T-helper 17 cell (primary cell): ENCODE data around the gene CNIH2. TPM values are rescaled to one million over a fixed set of nuclear protein-coding genes. Genes with fewer than 3 reads are reported as not detected.
"Not testable (repeated sequence)": the region's sequence is repeated elsewhere in the genome, so short reads cannot be mapped to it uniquely, and the experiment has no call there.

ENCODE experiments used
- ATAC-seq: fragments of 150-1000 bp; cut with Tn5 transposase; 2 replicates; pipeline ENCODE4 v1.10.0; 2021; ENCODE audit warnings: mild to moderate bottlenecking, moderate library complexity
- DNase-seq, 3 donors: peaks; one replicate each; pipeline versions ENCODE4 v3.0.0 to v3.0.0-alpha.2; 2020 to 2021
- H3K9me3 ChIP-seq: one replicate; pipeline ENCODE4 v1.7.0; 2013; ENCODE audit warnings: low read length, mild to moderate bottlenecking; ENCODE audit not compliant: control insufficient read depth, poor library complexity, severe bottlenecking
- H3K27ac Mint-ChIP-seq: one replicate; pipeline ENCODE4 v1.8.0; 2022; ENCODE audit warnings: mild to moderate bottlenecking, moderate library complexity, mixed read lengths
- H3K27me3 Mint-ChIP-seq: one replicate; pipeline ENCODE4 v1.8.0; 2022; ENCODE audit warnings: mixed read lengths
- H3K36me3 Mint-ChIP-seq: one replicate; pipeline ENCODE4 v1.8.0; 2022; ENCODE audit warnings: low read depth, mixed read lengths
- H3K4me1 Mint-ChIP-seq: one replicate; pipeline ENCODE4 v1.8.0; 2022; ENCODE audit warnings: mild to moderate bottlenecking, mixed read lengths
- H3K4me3 Mint-ChIP-seq: one replicate; pipeline ENCODE4 v1.8.0; 2022; ENCODE audit warnings: mild to moderate bottlenecking, moderate library complexity, mixed read lengths
- total RNA-seq, 4 donors: library from RNA in 2 of 4; stranded (reverse) in 2 of 4; gene quantifications; one replicate each; pipeline ENCODE4 v1.2.3 and lab custom pipeline; 2022 to 2026

The CNIH2 gene
- total RNA-seq, 2 donors from 2014 or later = 9.0 to 14.4 TPM

- peaks cover 18% of the 10 kb centered on the region for H3K4me1 Mint-ChIP-seq
- ATAC-seq (no peak), DNase-seq (no peak)
- H3K9me3 ChIP-seq = no peaks in the 10 kb centered on the region
- no peaks in the 10 kb centered on the region for H3K27me3 Mint-ChIP-seq
- peak overlapping the region; percentile 95 for H3K4me3 Mint-ChIP-seq
- no peaks in the 10 kb centered on the region for H3K36me3 Mint-ChIP-seq
- H3K27ac Mint-ChIP-seq = peak overlapping the region; percentile 88
Measured at GRCh38 chr11:66313321-66314185, 35.6 kb downstream of the CNIH2 start.

GRCh38 chr11:66314186-66314501 lies 36.2 kb downstream of the CNIH2 start:
- Mint-ChIP-seq H3K27ac (no peak overlapping the region), H3K27me3 (no peaks in the 10 kb centered on the region), H3K4me3 (peak overlapping the region; percentile 65), H3K4me1 (peaks cover 22% of the 10 kb centered on the region), H3K36me3 (no peaks in the 10 kb centered on the region)
- ATAC-seq (no peak), DNase-seq (no peak)
- no peaks in the 10 kb centered on the region for H3K9me3 ChIP-seq

DNA sequence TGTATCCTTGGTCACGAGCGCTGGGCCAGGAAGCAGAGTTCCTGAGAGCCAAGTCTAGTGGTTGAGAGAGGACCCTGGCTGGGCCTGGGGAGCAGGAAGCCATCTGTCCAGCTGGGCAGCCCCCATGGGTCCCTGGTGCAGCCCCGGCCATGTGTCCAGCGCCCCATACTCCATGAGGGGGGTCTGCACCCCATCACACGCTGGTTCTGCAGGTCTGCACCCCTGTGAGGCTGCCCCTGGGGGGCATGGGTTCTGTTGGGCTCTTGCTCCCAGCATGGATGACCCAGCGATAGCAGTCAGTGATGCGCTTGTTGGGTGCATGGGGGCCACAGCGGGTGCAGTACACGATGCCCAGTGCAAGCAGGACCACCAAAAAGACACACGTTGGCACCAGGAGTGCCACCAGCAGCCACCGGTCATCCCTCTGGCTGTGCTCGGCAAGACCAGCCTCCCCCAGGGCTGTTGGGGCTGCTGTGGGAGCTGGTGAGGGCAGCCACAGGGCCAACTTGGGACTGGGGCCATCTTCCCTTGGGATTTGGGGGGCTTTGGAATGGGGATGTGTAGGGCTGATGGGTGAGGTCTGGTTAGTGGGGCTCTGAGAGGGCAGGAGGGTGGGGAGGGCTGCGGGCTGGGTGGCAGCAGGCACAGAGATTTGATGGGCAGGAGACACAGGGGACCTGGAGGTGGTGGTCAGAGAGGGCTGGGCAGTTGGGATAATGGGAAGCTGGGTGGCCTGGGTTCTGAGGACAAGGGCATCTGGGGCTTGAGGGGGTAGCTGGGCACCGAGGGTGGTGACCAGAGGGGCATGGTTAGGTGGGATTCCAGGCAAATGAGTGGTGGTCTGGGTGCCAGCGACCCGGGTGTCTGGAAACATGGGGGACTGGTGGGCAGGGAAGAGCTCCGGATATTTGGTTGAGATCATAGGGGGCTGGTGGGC lies 36.9 kb downstream of the CNIH2 start:
- Mint-ChIP-seq H3K27me3 (no peaks in the 10 kb centered on the region), H3K4me3 (no peak overlapping the region), H3K4me1 (peaks cover 22% of the 10 kb centered on the region), H3K36me3 (no peaks in the 10 kb centered on the region), H3K27ac (peak overlapping the region; percentile 62)
- DNase-seq (no peak), ATAC-seq (no peak)
- H3K9me3 ChIP-seq = no peaks in the 10 kb centered on the region

- H3K36me3 Mint-ChIP-seq = no peaks in the 10 kb centered on the region
- ATAC-seq = no peak
- H3K27ac Mint-ChIP-seq = peak overlapping the region; percentile 62
- no peak for DNase-seq
- H3K4me3 Mint-ChIP-seq = no peak overlapping the region
- peaks cover 22% of the 10 kb centered on the region for H3K4me1 Mint-ChIP-seq
- H3K27me3 Mint-ChIP-seq = no peaks in the 10 kb centered on the region
- H3K9me3 ChIP-seq = no peaks in the 10 kb centered on the region
Measured at GRCh38 chr11:66315498-66315885, 37.5 kb downstream of the CNIH2 start.

GRCh38 chr11:66315921-66316811 lies 38.2 kb downstream of the CNIH2 start:
- no peak overlapping the region for H3K4me3 Mint-ChIP-seq
- no peaks in the 10 kb centered on the region for H3K9me3 ChIP-seq
- H3K27me3 Mint-ChIP-seq = no peaks in the 10 kb centered on the region
- peaks cover 22% of the 10 kb centered on the region for H3K4me1 Mint-ChIP-seq
- no peaks in the 10 kb centered on the region for H3K36me3 Mint-ChIP-seq
- ATAC-seq = no peak
- H3K27ac Mint-ChIP-seq = peak overlapping the region; percentile 62
- no peak for DNase-seq

- no peak within 1 kb of the TSS for H3K27ac Mint-ChIP-seq
- no peaks in the 10 kb centered on the region for H3K9me3 ChIP-seq
- no peak for DNase-seq
- H3K4me1 Mint-ChIP-seq = peaks cover 21% of the 10 kb centered on the region
- no peaks in the 10 kb centered on the region for H3K27me3 Mint-ChIP-seq
- H3K4me3 Mint-ChIP-seq = no peak within 1 kb of the TSS
- no peak for ATAC-seq
- no peaks in the 10 kb centered on the region for H3K36me3 Mint-ChIP-seq
Measured at GRCh38 chr11:66316849-66317251, 38.9 kb downstream of the CNIH2 start, which contains the start of gene CD248. CD248 (minus strand) TSS chr11:66317044; CDS start chr11:66317027, 17 bp downstream.

DNA sequence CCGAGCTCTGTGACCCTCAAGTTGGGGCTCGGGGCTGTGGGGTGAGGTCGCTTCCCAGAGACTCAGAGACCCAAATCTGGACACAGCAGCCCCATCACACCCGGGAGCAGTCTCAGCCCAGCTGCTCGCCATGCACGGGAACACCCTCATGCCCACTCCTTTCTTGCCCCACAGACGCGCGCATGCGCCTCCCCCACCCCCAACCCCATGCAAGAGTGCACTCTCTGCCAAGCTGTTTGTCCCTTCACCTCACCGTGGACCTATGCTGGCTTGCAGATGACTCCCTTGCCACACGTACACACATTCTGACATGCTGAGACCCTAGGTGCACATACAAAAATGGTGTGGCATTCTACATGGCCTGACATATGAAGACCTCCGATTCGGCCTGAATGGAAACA lies 39.3 kb downstream of the CNIH2 start:
- Mint-ChIP-seq H3K4me3 (no peak overlapping the region), H3K4me1 (peaks cover 17% of the 10 kb centered on the region), H3K27me3 (no peaks in the 10 kb centered on the region), H3K27ac (no peak overlapping the region), H3K36me3 (no peaks in the 10 kb centered on the region)
- H3K9me3 ChIP-seq = no peaks in the 10 kb centered on the region
- no peak for ATAC-seq
- no peak for DNase-seq

GRCh38 chr11:66317723-66318599 lies 40.0 kb downstream of the CNIH2 start:
- H3K4me1 Mint-ChIP-seq = peaks cover 15% of the 10 kb centered on the region

GRCh38 chr11:66318600-66318970 lies 40.6 kb downstream of the CNIH2 start:
- H3K4me3 Mint-ChIP-seq = peak overlapping the region; percentile 45
- H3K9me3 ChIP-seq = no peaks in the 10 kb centered on the region
- no peaks in the 10 kb centered on the region for H3K27me3 Mint-ChIP-seq
- ATAC-seq = no peak
- peaks cover 15% of the 10 kb centered on the region for H3K4me1 Mint-ChIP-seq
- H3K36me3 Mint-ChIP-seq = no peaks in the 10 kb centered on the region
- no peak overlapping the region for H3K27ac Mint-ChIP-seq
- no peak for DNase-seq

More at GRCh38 chr11:66317723-66318599, 40.0 kb downstream of the CNIH2 start:
- no peaks in the 10 kb centered on the region for H3K27me3 Mint-ChIP-seq
- DNase-seq (no peak), ATAC-seq (peak; percentile 79)
- H3K27ac Mint-ChIP-seq = no peak overlapping the region
- no peaks in the 10 kb centered on the region for H3K36me3 Mint-ChIP-seq
- H3K4me3 Mint-ChIP-seq = peak overlapping the region; percentile 45
- H3K9me3 ChIP-seq = no peaks in the 10 kb centered on the region

GRCh38 chr11:66320289-66320688 lies 42.3 kb downstream of the CNIH2 start:
- not testable (repeated sequence) for H3K9me3 ChIP-seq, H3K27ac Mint-ChIP-seq, H3K27me3 Mint-ChIP-seq, ATAC-seq, H3K36me3 Mint-ChIP-seq, DNase-seq, H3K4me1 Mint-ChIP-seq
- peak overlapping the region; percentile 4 for H3K4me3 Mint-ChIP-seq

GRCh38 chr11:66320748-66321147 lies 42.8 kb downstream of the CNIH2 start:
- not testable (repeated sequence) for H3K4me3 Mint-ChIP-seq, H3K27me3 Mint-ChIP-seq, H3K4me1 Mint-ChIP-seq, H3K9me3 ChIP-seq, H3K27ac Mint-ChIP-seq, H3K36me3 Mint-ChIP-seq, ATAC-seq, DNase-seq

GRCh38 chr11:66321606-66322005 lies 43.6 kb downstream of the CNIH2 start:
- Mint-ChIP-seq H3K4me1 (peaks cover 14% of the 10 kb centered on the region), H3K27me3 (no peaks in the 10 kb centered on the region), H3K27ac (no peak overlapping the region), H3K36me3 (no peaks in the 10 kb centered on the region), H3K4me3 (no peak overlapping the region)
- DNase-seq (no peak), ATAC-seq (no peak)
- H3K9me3 ChIP-seq = no peaks in the 10 kb centered on the region
